Measurements from ENCODE around the gene GABBR2.

DNA sequence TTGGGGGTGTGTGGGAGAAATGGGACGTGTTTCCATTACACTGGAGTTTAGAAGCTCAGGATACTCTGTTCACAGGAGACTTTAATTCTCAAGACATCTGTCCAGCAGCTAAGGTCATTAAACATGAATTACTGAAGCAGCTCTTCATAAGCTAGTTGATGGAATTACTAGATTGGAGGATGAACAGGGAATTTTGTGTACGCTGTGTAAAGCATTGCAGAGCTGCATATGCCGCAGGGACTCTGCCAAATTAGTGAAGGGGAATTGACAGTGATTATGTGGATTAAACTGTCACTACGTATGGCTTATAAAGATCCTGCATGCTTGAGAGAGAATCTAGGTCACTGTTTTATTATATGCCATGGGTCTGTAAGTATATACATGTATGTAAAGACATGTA is 275.8 kb downstream of the GABBR2 start:
- TF ChIP-seq, protein P1, sequence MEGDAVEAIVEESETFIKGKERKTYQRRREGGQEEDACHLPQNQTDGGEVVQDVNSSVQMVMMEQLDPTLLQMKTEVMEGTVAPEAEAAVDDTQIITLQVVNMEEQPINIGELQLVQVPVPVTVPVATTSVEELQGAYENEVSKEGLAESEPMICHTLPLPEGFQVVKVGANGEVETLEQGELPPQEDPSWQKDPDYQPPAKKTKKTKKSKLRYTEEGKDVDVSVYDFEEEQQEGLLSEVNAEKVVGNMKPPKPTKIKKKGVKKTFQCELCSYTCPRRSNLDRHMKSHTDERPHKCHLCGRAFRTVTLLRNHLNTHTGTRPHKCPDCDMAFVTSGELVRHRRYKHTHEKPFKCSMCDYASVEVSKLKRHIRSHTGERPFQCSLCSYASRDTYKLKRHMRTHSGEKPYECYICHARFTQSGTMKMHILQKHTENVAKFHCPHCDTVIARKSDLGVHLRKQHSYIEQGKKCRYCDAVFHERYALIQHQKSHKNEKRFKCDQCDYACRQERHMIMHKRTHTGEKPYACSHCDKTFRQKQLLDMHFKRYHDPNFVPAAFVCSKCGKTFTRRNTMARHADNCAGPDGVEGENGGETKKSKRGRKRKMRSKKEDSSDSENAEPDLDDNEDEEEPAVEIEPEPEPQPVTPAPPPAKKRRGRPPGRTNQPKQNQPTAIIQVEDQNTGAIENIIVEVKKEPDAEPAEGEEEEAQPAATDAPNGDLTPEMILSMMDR (IDR thresholded peaks at IDR 0.05), result no peak
- TF ChIP-seq POLR2A (IDR thresholded peaks at IDR 0.05), result no peak

Measured in right lobe of liver (tissue), 4 donors.